HT-29 (cell line): ENCODE results near the gene MAP2K6. TPM values are rescaled to one million over a fixed set of nuclear protein-coding genes. Genes with fewer than 3 reads are reported as not detected.
A peak's percentile ranks its signal among the peaks of the same experiment; 100 is the strongest.

Experiments
- DNase-seq: peaks from one replicate; pipeline ENCODE4 v3.0.0-alpha.2; 2015; ENCODE audit warnings: low spot score
- total RNA-seq: library from RNA; depleted of rRNA; stranded (reverse); fragments of >200 nt; shearing (Covaris generic); gene quantifications from 2 replicates; pipeline ENCODE4 v1.2.3, GENCODE V29; 2014; rRNA removed

Gene MAP2K6
- 5.3 and 7.0 TPM in 2 replicates for total RNA-seq

DNA sequence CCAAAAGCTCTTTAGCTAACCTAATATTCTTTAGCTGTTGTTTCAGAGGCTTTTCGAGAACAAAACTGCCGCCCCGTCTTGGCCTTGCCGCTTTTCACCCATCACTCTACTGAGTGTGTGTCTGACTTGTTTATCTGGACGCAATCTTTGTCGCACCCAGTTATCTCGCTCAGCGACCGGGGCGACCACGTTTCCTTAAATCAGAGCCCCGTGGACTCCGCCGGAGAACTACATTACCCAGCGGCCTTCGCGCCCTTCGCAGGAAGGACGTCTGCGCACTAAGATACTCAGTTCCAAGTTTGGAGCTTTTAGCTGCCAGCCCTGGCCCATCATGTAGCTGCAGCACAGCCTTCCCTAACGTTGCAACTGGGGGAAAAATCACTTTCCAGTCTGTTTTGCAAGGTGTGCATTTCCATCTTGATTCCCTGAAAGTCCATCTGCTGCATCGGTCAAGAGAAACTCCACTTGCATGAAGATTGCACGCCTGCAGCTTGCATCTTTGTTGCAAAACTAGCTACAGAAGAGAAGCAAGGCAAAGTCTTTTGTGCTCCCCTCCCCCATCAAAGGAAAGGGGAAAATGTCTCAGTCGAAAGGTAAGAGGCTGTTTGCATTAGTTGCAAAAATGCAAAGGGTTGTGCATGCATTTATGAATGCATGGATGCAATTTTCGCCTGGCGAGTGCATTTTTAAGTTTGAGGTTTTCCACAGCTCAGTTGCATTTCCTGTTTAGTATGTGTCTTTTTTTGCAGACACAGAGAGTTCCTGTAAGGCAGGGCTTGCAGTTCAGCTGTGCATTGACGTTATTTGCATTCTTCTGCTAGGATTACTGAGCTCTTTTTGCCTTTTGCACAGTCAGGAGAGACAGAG, at the start of gene MAP2K6:
Gene MAP2K6 (plus strand): TSS at position 290 of the 867 bp plus-strand sequence. CDS start 288 bp downstream, at position 578.
- DNase-seq = peak; percentile 54

DNA sequence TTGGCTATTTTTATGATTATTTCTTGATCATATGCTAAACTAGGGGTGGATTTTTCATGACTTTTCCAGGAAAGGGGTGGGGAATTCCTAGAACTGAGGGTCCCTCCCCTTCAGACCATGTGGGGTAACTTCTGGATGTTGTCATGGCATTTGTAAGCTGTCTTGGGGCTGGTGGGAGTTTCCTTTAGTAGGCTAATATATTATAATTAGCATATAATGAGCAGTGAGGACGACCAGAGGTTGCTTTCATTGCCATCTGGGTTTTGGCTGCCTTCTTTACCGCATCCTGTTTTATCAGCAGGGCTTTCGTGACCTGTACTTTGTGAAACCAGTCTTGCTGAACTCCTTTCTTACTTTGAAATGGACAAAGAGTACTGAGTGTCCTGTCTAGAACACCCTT, 47.2 kb upstream of the MAP2K6 start:
- no peak for DNase-seq

DNA sequence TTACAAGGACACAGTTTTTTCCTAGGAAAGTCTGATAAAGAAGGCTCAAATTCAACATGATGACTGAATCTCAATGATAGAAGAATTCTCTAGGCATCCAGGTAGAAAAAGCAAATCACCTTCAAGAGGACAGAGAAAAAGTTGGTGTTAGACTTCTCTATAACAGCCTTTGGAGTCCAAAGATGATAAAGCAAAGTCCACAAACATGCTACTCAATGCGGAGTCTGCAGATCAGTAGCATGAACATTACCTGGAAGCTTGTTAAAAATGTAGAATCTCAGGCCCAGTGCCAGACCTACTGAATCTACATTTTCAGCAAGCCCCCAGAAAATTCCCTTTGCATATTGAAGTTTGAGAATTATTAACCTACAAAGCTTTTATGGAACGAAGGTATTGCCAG, 41.4 kb upstream of the MAP2K6 start:
- no peak for DNase-seq

DNA sequence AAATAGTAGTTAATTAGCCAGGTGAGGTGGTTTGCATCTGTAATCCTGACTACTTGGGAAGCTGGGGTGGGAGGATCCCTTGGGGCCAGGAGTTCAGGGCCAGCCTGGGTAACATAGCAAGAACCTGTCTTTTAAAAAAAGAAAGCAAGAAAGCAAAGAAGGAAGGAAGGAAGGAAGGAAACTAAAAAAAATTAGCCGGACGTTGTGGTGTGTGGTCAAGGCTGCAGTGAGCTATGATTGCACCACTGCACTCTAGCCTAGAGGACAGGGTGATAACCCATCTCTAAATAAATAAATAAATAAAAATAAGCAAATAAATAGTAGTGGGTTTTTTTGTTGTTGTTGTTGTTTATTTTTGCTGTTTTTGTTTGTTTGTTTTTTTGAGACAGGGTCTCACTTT, 39.3 kb upstream of the MAP2K6 start:
- DNase-seq = no peak

DNA sequence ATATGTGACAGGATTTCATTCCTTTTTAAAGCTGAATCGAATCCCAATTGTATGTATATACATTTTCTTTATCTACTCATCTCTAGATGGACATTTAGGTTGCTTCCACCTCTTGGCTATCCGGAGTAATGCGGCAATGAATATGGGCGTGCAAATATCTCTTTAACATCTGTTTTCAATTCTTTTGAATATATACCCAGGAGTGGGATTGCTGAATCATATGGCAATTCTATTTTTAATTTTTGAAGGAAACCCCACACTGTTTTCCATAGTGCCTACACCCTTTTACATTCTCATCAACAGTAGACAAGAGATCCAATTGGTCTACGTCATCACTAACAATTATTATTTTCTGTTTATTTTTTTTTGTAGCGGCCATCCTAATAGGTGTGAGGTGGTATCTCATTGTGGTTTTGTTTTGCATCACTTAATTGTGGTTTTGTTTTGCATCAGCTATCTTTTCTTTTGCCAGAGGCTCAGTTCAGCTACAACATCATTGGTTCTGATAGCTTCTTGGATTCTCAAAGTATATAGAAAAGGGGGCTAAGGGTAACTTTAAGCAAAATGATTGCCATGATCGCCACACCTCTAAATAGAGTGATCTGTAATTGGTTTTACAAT, 25.6 kb upstream of the MAP2K6 start:
- DNase-seq = no peak

DNA sequence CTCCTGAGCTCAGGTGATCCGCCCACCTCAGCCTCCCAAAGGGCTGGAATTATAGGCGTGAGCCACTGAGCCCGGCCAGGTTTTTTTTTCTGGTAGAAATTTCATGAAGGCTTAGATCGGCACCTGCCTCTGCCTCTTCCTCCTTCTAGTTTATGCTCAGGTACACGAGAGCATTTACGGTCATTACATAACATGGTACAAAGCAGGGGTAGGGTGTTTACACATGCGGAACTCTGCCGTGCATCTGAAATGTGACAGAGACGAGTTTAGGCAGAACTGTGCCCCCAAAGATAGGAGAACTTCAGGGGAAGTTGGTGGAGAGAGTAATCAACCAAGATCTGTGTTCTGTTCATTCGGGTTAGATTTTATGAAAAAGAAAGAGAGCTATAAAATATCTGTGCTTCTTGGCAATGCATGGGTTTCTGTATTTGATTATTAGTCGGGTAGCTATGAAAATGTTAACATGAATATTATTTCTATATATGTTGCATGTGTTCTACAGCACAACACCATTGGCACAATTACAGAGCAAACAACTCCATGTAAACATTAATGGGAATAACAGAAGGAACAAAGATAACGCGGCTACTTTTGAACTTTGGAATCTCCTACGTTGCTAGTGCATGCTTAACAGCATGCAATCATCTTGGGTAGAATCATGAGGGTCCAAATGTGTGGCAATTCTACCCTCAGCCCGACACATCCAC, 23.5 kb upstream of the MAP2K6 start:
- no peak for DNase-seq

DNA sequence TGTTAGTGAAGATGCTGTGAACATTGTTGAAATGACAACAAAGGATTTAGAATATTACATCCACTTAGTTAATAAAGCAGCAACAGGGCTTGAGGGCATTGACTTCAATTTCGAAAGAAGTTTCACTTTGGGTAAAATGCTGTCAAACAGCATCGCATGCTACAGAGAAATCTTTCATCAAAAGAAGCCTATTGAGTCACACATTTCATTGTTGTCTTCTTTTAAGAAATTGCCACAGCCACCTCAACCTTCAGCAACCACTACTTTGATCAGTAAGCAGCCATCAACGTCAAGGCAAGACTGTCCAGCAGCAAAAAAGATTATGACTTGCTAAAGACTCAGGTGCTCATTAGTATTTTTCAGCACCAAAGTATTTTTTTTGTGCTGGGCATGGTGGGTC, 13.2 kb upstream of the MAP2K6 start:
- no peak for DNase-seq

DNA sequence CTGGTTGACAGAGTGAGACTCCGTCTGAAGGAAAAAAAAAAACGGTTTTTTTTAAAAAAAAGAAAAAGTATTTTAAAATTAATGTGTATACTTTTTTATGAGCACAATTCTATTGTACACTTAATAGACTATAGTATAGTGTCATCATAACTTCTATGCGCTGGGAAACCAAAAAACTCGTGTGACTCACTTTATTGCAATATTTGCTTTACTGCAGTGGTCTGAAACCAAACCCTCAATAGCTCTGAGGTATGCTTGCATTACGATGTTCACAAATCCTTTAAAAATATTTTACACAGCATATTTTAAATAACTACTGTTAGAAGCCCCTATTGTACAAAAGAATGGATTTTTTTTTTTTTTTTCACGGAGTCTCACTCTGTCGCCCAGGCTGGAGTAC, 12.4 kb upstream of the MAP2K6 start:
- DNase-seq = no peak

DNA sequence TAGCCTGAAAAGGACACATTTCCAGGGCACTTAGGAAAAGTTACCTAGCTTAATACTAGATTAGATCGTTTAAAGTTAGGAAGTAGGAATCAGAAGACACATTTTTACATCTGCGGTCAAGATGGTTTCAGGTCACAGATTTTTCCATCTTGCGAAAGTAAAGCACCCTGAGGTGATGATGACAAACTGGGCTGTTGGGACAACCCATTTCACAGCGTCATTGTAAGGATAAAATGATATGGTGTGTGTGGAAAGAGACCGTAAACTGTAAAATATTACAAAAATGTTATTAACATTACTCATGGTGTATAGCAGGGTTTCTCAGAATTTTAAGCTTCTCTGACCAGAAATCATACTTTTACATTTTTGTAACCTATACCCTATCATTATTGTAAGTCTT, 10.1 kb upstream of the MAP2K6 start:
- DNase-seq = no peak

DNA sequence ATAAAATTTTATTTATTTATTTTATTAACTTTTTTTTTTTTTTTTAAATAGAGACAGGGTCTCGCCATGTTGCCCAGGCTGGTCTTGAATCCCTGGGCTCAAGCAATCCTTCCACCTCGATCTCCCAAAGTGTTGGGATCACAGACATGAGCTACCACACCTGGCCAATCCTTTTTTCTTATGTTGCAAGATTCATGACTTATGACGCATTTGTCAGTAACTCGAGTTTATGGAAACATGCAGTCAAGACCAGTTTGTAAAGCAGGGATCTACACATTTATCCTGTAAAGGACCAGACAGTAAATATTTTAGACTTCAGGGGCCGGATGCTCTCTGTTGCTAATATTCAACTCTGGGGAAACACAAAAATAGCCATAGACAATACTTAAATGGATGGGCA, 9.4 kb upstream of the MAP2K6 start:
- no peak for DNase-seq

DNA sequence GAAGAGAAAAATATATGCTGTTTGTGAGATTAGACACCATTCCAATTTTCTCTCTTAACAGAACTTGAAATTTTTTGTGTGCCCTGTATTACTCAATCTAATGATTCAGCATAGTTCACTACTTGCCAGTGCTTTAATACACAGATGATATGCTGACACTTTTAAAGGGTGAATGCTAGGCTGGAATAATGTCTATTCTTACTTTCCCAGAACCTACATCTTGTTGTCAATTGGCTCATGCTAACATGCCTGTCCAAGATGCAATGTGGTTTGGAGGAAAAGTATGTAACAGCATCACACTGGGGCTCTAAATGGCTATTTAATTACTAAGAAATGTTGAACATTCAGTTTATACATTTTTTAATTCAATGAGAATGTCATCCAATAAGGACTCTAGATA, 7.6 kb upstream of the MAP2K6 start:
- no peak for DNase-seq

DNA sequence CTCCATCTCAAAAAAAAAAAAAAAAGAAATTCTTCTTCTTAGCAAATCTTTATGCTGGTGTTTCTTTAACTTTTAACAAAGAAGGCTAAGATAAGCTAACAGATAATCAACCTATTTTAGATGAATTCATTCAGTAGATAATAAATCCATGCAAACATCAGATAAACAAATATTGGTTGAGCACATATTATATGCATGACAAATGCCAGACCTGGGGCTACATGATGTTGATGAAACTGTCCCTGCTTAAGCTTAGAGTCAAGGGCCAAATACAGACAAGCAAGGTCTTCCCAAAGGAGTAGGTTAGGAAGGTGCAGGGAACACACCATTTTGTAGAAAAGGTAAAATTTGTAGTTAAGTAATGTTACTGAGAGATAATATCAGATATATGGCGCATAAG, 6.7 kb upstream of the MAP2K6 start:
- no peak for DNase-seq

DNA sequence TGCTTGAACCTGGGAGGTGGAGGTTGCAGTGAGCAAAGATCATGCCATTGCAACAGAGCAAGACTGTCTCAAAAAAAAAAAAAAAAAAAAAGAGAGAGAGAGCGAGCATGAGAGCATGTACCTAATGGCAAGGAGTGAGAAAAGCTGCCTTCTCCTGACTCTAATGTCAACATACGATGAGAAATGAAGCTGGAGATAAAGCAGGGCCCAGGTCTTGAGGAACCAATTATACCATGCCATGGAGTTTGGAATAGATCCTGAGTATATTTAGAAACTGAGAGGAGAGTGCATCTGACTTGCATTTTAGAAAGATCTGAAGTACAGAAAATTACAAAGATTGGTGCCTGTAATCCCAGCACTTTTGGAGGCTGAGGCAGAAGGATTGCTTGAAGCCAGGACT, 3.8 kb upstream of the MAP2K6 start:
- no peak for DNase-seq

DNA sequence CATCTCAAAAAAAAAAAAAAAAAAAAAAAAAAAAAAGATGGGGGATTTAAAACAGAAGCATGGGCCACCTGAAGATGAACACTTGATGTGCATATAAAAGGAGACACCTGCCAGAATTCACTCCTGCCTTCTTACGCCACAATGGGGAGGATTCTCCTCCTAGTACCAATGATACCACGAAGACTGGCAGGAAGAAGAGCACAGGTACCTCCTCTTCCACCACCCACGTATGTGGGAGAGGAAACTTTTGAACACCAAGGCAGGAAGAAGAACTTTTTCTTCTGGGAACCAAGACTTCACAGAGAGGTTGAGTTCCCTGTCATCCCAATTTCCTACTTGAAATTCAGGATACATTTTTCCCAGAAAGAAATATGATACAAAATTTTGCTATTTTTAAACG, 2.7 kb upstream of the MAP2K6 start:
- DNase-seq = no peak

DNA sequence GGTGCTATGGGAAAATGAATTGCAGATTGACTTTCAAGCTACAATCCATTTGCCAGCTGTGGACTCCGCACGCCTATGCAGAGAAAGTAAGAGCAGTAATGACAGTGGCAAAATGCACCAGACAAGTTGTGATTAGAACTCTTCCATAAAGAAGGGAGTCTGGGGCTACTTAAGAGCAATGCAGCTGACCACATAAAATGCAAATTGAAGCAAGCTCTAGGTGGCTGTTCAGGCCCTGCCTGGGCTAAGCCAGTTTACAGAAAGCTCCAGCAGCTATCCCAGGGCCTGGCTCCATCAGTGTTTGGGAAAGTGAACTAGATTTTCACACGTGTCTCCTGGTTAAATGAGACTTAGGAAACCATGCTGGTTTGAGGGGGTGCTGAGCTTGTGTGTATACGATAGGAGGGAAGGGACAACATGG, 2.2 kb upstream of the MAP2K6 start:
- no peak for DNase-seq

DNA sequence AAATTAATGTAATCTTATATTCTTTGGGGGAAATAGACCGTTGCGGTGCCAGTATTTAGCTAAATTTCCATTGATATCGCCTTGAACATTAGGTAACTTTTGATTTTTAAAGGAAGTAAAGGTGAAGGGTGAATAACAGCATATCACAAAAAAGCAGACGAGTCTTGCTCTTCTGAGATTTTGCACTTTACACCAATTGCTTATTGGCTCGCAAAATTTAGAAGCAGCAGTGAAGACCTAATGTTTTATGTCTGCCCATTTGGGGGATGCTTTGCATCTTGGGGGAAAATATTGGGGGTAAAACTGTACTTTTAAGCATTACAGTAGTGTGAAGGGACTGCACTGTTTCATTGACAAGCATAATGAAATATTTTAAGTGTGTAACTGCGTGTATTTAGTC, 934 bp downstream of the MAP2K6 start:
- no peak for DNase-seq

DNA sequence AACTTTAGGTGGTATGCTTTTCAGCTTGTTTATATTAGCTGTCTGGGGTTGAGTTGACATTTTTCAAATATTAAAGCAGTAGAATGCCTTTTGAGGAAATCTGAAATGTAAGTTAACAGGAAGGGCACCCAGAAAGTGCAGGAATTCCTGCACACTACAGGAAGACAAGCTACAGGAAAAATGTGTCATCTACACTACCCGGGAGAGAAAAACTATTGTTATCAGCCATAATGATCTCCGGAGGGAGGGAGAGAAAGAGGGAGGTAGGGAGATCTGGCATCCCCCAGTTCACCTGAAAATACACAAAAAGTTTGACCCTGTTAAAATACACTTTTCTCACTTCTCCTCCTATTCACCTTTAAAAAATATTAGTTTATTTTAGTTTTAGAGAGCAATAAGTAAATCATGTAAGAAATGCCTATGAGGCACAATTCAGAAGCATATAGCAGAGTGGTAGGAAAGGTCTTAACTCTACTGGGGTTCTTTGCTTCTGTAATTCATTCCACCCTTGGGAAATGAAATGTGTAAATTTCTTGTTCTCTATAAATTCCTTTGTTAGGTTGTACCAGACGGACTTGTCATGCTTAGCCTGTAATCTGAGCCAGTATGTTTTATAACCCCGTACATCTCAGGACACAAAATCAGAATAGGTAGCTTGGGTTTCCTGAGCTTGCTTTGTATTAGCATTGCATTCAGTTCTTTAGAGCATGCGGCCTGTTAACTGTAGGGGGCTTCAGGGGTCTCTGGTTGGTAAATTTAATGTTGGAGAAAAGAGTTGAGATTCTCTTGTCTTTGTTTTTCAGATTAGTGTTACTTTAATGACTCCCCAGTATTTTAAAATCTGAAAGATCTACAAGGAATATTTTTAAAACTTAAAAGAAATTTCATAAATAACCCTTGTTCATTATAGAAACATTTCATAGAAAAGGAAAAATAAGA, 3.3 kb downstream of the MAP2K6 start:
- no peak for DNase-seq

DNA sequence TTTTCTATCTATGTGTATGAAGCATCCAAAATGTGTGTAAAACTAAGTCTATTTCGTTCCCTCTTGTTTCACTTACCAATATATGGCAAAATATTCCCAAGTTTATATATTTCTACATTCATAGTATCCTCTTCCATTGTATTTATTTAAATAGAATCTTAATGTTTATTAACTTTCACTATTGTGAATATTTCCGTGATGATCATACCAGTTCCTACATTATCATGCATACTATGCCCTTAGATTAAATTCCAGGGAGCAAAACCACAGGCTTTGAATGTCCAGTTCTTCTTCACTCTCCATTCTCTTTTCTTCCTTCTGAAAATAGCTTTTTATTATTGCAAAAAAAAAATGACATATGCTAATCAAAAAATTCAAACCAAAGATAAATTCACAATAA, 4.0 kb downstream of the MAP2K6 start:
- DNase-seq = no peak

DNA sequence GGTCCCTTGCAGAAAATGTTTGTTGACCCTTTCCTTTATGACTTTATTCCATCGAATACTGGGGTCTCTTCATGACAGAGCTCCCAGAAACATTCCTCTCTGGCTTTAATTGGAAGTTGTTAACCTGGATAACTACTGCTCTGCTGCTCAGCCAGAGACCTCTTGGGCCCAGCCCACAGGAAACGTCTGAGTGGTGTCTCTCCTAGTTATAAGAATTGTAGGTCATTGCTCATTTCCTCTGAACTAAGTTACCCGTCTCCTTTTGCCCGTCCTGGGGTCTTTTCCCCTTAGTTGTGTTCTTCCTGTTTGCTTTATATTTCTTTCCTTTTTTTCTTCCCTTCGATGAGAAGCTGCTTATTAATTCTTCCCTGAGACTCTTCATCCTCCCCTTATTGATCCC, 9.0 kb downstream of the MAP2K6 start:
- no peak for DNase-seq

DNA sequence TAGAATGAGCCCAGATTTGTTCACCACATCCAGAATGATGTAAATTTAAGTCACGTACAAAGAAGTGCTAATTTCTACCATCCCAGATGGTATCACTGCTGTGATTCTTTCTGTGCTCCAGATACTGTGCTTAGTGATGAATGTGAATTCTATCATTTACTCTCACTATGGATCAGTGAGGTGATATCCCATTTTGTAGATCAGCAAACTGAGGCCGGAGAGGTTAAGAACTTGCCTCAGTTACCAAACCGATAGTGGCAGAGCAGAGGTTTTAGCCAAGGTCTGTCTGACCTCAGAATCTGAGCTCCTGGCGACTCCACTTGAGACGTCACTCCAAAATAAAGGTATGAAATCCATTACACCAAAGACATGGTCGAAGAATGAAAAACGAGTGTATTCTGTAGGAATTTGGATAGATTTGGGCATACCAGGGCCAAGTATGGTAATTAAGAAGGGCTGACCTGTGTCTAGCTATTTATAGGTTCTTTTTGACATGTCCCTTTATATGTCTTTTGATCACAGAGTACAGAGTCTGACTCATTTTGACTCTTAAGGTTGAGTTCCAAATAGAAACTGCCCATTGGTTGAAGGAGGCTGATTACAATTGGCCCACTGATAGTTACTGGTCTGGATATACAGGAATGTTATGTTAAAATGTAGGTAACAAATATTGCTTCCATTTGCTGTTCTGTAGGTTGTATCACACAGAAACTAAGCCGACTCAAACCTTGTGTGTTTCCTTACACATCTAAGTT, 10.0 kb downstream of the MAP2K6 start:
- no peak for DNase-seq

DNA sequence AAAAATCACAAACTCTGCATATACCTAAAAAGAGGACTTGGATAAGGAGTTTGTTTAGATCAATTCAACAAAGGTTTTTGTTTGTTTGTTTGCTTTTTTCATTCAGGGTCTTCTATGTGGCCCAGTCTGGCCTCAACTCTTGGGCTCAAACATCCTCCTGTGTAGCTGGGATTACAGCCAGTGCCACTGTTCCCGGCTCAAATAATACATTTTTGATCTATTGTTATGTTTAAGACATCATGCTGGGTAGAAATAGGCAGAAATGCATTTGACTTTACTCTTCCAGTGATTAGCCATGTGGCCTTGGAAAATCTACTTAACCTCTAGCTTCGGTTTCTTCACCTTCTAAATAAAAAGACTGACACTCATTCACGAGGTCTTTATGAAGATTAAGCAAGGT, 11.5 kb downstream of the MAP2K6 start:
- DNase-seq = no peak
